Retinal pigment epithelial cell (primary cell): ENCODE measurements around the gene PUM2.
"Not testable (repeated sequence)": the region's sequence is repeated elsewhere in the genome, so short reads cannot be mapped to it uniquely, and the experiment has no call there.

Experiments
- DNase-seq: peaks from one replicate; pipeline ENCODE4 v3.0.0-alpha.2; 2010; ENCODE audit warnings: low read depth
- H3K4me3 ChIP-seq: 2 replicates; pipeline ENCODE4 v1.5.1; 2011; ENCODE audit warnings: mild to moderate bottlenecking, low read length, control low read depth, moderate library complexity
- CTCF ChIP-seq: conservative IDR thresholded peaks from 2 replicates; pipeline ENCODE4 v1.5.1; 2011; ENCODE audit warnings: low read depth, low read length, control low read depth, inconsistent platforms

PUM2 gene

DNA sequence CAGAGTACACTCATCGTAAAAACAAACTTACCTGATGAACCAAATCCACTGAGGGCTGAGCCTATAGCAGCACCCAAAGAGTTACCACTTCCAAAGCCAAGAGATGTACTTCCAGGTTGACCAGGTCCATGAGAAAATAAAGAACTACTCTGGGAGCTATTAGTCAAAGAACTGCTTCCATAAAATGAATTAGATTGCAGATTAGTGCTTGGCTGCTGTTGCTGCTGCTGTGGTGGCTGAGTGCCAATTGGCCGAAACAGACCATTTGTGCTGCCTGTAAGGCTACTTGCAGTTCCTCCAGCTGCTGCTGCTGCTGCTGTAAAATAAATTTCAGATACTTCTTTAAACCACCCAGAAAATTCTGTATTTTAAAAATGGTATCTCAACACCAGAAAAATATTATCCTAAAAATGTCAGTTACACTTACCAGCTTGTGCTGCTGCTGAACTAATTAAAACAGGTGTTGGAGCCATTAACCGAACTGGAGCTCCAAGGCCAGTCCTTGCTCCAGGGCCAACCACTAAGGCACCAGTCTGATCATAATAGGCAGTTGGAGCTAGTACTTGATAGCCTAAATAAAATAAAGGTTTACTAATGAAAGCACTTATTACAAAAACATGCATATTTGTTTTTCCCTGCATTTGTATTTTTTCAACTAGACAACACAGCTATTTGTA lies 67.6 kb downstream of the PUM2 start:
- TF ChIP-seq CTCF, result no peak
- no peak overlapping the region for H3K4me3 ChIP-seq
- peak; percentile 32 for DNase-seq

DNA sequence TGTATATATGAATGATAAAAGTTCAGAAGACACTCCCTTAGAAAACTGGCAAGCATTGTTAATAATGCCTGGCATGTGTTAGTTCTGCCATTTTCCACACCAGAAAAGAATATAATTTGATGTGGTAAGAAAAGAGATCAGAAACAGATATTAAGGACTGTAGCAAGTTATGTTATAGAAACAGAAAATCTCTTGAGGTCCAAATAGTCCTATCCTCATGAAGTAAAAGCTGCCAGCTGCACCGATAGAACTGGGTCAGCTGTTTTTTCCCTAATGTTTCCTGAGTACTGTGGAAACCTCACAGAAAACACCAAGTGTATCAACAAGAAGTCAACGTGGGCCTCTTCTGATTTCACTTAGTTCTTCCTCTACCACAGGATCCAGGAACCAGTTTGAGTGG lies 68.8 kb downstream of the PUM2 start:
- TF ChIP-seq CTCF, result no peak
- no peak for DNase-seq
- H3K4me3 ChIP-seq, result no peak overlapping the region

GRCh38 chr2:20273042-20273441 lies 77.6 kb downstream of the PUM2 start:
- H3K4me3 ChIP-seq, result no peak overlapping the region
- TF ChIP-seq CTCF, result no peak
- DNase-seq, result no peak

GRCh38 chr2:20268317-20268716 lies 82.3 kb downstream of the PUM2 start:
- H3K4me3 ChIP-seq, result not testable (repeated sequence)

GRCh38 chr2:20267529-20267928 lies 83.1 kb downstream of the PUM2 start:
- no peak for TF ChIP-seq CTCF
- no peak overlapping the region for H3K4me3 ChIP-seq
- DNase-seq, result no peak

More at GRCh38 chr2:20268317-20268716, 82.3 kb downstream of the PUM2 start:
- DNase-seq, result not testable (repeated sequence)

DNA sequence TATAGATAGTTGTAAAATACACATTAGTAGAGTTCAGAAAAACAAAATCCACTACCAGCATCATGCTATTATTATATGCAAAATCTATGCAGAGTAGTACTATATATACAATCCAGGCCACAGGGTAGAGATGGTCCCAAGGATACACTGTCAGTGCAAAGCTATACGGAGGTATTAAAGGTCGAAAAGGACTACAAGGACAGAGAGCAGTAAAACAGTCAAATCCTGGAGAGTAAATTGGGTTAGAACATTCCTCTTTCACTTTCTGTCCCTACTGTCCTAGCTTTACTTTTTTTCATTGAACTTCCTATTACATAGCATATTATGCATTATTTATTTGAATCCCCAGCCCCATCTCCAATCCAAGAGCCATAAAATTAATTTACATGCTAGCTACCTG lies 86.0 kb downstream of the PUM2 start:
- no peak for DNase-seq
- TF ChIP-seq CTCF, result no peak

DNA sequence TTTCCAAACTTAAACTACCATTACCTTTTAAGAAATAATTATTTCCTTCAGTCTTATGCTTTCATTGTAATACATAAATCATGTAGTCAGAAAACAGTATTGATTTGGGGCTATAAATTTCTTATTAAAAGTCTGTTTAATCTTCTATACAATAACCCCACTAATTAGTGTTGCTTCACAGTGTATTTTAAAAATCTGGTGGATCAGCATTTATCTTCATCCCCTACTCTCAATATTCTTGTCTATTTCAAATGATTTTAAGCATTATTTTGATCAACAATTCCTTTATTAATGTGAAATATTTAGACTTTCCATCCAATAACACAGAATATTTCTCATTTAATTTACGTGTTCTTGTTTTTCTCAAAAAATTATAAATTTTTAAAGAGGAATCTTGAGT lies 93.2 kb downstream of the PUM2 start:
- no peak for TF ChIP-seq CTCF
- H3K4me3 ChIP-seq, result no peak overlapping the region
- no peak for DNase-seq

More for the DNA sequence above, 86.0 kb downstream of the PUM2 start:
- H3K4me3 ChIP-seq, result no peak overlapping the region
